Osteoblast (primary cell): Measurements from ENCODE around the gene PALLD. TPM values are rescaled to one million over a fixed set of nuclear protein-coding genes. Genes with fewer than 3 reads are reported as not detected.

Experiments used
- DNase-seq: peaks from one replicate; pipeline ENCODE4 v3.0.0; 2011; ENCODE audit warnings: low spot score, mixed read lengths; ENCODE audit not compliant: insufficient read length; ENCODE audit errors: missing footprints
- H2AFZ ChIP-seq: 2 replicates; pipeline ENCODE4 v1.6.0; 2011; ENCODE audit warnings: mild to moderate bottlenecking, low read length
- H3K27ac ChIP-seq: 2 replicates; pipeline ENCODE4 v1.5.1; 2011; ENCODE audit warnings: mild to moderate bottlenecking, low read depth, low read length, moderate library complexity
- H3K27me3 ChIP-seq: 2 replicates; pipeline ENCODE4 v1.6.0; 2012; ENCODE audit warnings: mild to moderate bottlenecking, control low read depth, inconsistent platforms, low read length, moderate library complexity; ENCODE audit not compliant: insufficient read depth
- H3K36me3 ChIP-seq: 2 replicates; pipeline ENCODE4 v1.5.1; 2011; ENCODE audit warnings: mild to moderate bottlenecking, low read length, control low read depth, moderate library complexity; ENCODE audit not compliant: insufficient read depth
- H3K4me1 ChIP-seq: 2 replicates; pipeline ENCODE4 v1.5.1; 2011; ENCODE audit warnings: mild to moderate bottlenecking, low read length, control low read depth, moderate library complexity; ENCODE audit not compliant: insufficient read depth
- H3K4me2 ChIP-seq: 2 replicates; pipeline ENCODE4 v1.6.0; 2011; ENCODE audit warnings: mild to moderate bottlenecking, low read length; ENCODE audit not compliant: insufficient read depth
- H3K4me3 ChIP-seq: fragments of 200-600 bp; sonication (generic); 3 replicates; pipeline ENCODE4 v1.5.1; 2012; ENCODE audit warnings: mild to moderate bottlenecking, low read length, inconsistent platforms; ENCODE audit not compliant: insufficient read depth
- H3K79me2 ChIP-seq: 2 replicates; pipeline ENCODE4 v1.6.0; 2012; ENCODE audit warnings: mild to moderate bottlenecking, low read length, control low read depth, inconsistent platforms; ENCODE audit not compliant: insufficient read depth
- H3K9me3 ChIP-seq: 2 replicates; pipeline ENCODE4 v1.5.1; 2011; ENCODE audit warnings: low read depth, low read length, control low read depth
- H4K20me1 ChIP-seq: 2 replicates; pipeline ENCODE4 v1.6.0; 2012; ENCODE audit warnings: mild to moderate bottlenecking, low read length, control low read depth; ENCODE audit not compliant: insufficient read depth
- CTCF ChIP-seq: IDR thresholded peaks from 2 replicates; pipeline ENCODE4 v1.5.1; 2011; ENCODE audit warnings: mild to moderate bottlenecking, low read depth, low read length, moderate library complexity; ENCODE audit errors: extremely low read depth
- total RNA-seq: library from RNA; depleted of rRNA; stranded (reverse); fragments of >200 nt; gene quantifications from 2 replicates; pipeline ENCODE4 v1.2.3, GENCODE V29; 2012

PALLD gene
- total RNA-seq, 1 donor: 244 TPM

GRCh38 chr4:168566726-168567125 lies 69.9 kb downstream of the PALLD start:
- Histone ChIP-seq H3K27ac (no peak overlapping the region), H4K20me1 (no peaks in the 10 kb centered on the region), H3K27me3 (no peaks in the 10 kb centered on the region), H3K79me2 (no peaks in the 10 kb centered on the region), H3K4me3 (no peak overlapping the region), H3K4me1 (peaks cover 22% of the 10 kb centered on the region), H3K36me3 (no peaks in the 10 kb centered on the region), H2AFZ (no peak overlapping the region), H3K9me3 (no peaks in the 10 kb centered on the region), H3K4me2 (no peak overlapping the region)
- no peak for DNase-seq
- no peak for TF ChIP-seq CTCF

GRCh38 chr4:168569066-168569930 lies 72.4 kb downstream of the PALLD start:
- Histone ChIP-seq H3K4me3 (peak overlapping the region; percentile 24), H3K4me1 (peaks cover 18% of the 10 kb centered on the region), H2AFZ (peak overlapping the region; percentile 82), H3K9me3 (no peaks in the 10 kb centered on the region), H3K36me3 (no peaks in the 10 kb centered on the region), H3K79me2 (no peaks in the 10 kb centered on the region), H3K4me2 (peak overlapping the region; percentile 44), H4K20me1 (no peaks in the 10 kb centered on the region), H3K27ac (peak overlapping the region; percentile 15), H3K27me3 (no peaks in the 10 kb centered on the region)
- DNase-seq: no peak
- no peak for TF ChIP-seq CTCF

GRCh38 chr4:168569931-168570276 lies 73.1 kb downstream of the PALLD start:
- H3K4me2 ChIP-seq: peak overlapping the region; percentile 44
- H3K9me3 ChIP-seq: no peaks in the 10 kb centered on the region
- peaks cover 22% of the 10 kb centered on the region for H3K4me1 ChIP-seq
- H3K27me3 ChIP-seq: no peaks in the 10 kb centered on the region
- H2AFZ ChIP-seq: peak overlapping the region; percentile 82
- no peaks in the 10 kb centered on the region for H3K36me3 ChIP-seq
- peak overlapping the region; percentile 24 for H3K4me3 ChIP-seq
- DNase-seq: no peak
- H4K20me1 ChIP-seq: no peaks in the 10 kb centered on the region
- peak overlapping the region; percentile 15 for H3K27ac ChIP-seq
- no peak for TF ChIP-seq CTCF
- no peaks in the 10 kb centered on the region for H3K79me2 ChIP-seq

- Histone ChIP-seq H3K4me3 (no peak overlapping the region), H3K27ac (no peak overlapping the region), H4K20me1 (no peaks in the 10 kb centered on the region), H3K4me1 (peaks cover 20% of the 10 kb centered on the region), H3K79me2 (no peaks in the 10 kb centered on the region), H3K27me3 (no peaks in the 10 kb centered on the region), H2AFZ (no peak overlapping the region), H3K4me2 (no peak overlapping the region), H3K9me3 (no peaks in the 10 kb centered on the region), H3K36me3 (no peaks in the 10 kb centered on the region)
- no peak for TF ChIP-seq CTCF
- no peak for DNase-seq
These were observed 73.6 kb downstream of the PALLD start for GRCh38 chr4:168570466-168570865.
